H1 (cell line): ENCODE results near the gene PIAS4. TPM values are rescaled to one million over a fixed set of nuclear protein-coding genes. Genes with fewer than 3 reads are reported as not detected.

Source experiments
- CTCF ChIA-PET: fragments of 300-600 bp; sonication (Branson Sonifier 250); formaldehyde crosslinking; loops from one replicate; lab custom pipeline; 2021; ENCODE audit not compliant: partially characterized antibody; lab: Charles Lee
- POLR2A ChIA-PET: fragments of 300-600 bp; sonication (Branson Sonifier 250); formaldehyde crosslinking; loops from one replicate; lab custom pipeline; 2021; ENCODE audit warnings: inconsistent platforms; ENCODE audit not compliant: partially characterized antibody; lab: Charles Lee
- DNase-seq, 2 experiments: peaks; one replicate each; pipeline versions ENCODE4 v3.0.0 to v3.0.0-alpha.2; 2010 to 2022; ENCODE audit warnings: low spot score in 2 of 2, low read depth in 1 of 2, mixed read lengths in 1 of 2
- FAIRE-seq: peaks from 2 replicates; lab custom pipeline; 2011; peaks lifted over from hg19 to GRCh38; lab: Jason Lieb, UNC
- H2AFZ ChIP-seq: 2 replicates; pipeline ENCODE4 v1.8.1; 2012; ENCODE audit warnings: low read length, inconsistent platforms
- H2AK5ac ChIP-seq: 2 replicates; pipeline ENCODE4 v1.6.1; 2013; ENCODE audit warnings: low read depth, low read length
- H2BK120ac ChIP-seq: replicated peaks from 2 replicates; pipeline ENCODE3; 2013; ENCODE audit warnings: low read depth, low read length, inconsistent platforms
- H2BK12ac ChIP-seq: 2 replicates; pipeline ENCODE4 v1.6.1; 2013; ENCODE audit warnings: low read depth, low read length
- H2BK15ac ChIP-seq: 2 replicates; pipeline ENCODE4 v1.6.1; 2013; ENCODE audit warnings: low read length
- H2BK20ac ChIP-seq: 2 replicates; pipeline ENCODE4 v1.6.1; 2013; ENCODE audit warnings: low read length
- H2BK5ac ChIP-seq: 2 replicates; pipeline ENCODE4 v1.6.1; 2013; ENCODE audit warnings: low read depth, low read length
- H3K14ac ChIP-seq: 2 replicates; pipeline ENCODE4 v1.6.1; 2013; ENCODE audit warnings: inconsistent platforms; ENCODE audit not compliant: insufficient read length
- H3K18ac ChIP-seq: 2 replicates; pipeline ENCODE4 v1.6.1; 2013; ENCODE audit warnings: low read length; ENCODE audit errors: extremely low read depth
- H3K23ac ChIP-seq: 2 replicates; pipeline ENCODE4 v1.6.1; 2013; ENCODE audit warnings: inconsistent platforms; ENCODE audit not compliant: insufficient read length
- H3K23me2 ChIP-seq: 2 replicates; pipeline ENCODE4 v1.6.1; 2013; ENCODE audit warnings: low read depth, low read length
- H3K27ac ChIP-seq: 2 replicates; pipeline ENCODE4 v1.6.1; 2011; ENCODE audit warnings: low read depth, low read length, inconsistent platforms
- H3K27me3 ChIP-seq, 4 experiments: replicated peaks in 1 of 4; 1 replicate in 1 of 4; 2 replicates in 3 of 4; pipeline versions ENCODE4 v1.6.1 to v1.8.1; 2011 to 2013; ENCODE audit warnings: low read length in 3 of 4, mild to moderate bottlenecking in 3 of 4, inconsistent platforms in 2 of 4, mixed read lengths in 2 of 4, moderate library complexity in 1 of 4; ENCODE audit not compliant: control insufficient read depth in 3 of 4, insufficient read depth in 3 of 4; ENCODE audit errors: extremely low read depth in 1 of 4
- H3K36me3 ChIP-seq, 4 experiments: 2 replicates each; pipeline versions ENCODE4 v1.6.1 to v1.8.1; 2011 to 2013; ENCODE audit warnings: mild to moderate bottlenecking in 4 of 4, low read length in 3 of 4, moderate library complexity in 2 of 4, control low read depth in 1 of 4, inconsistent platforms in 1 of 4; ENCODE audit not compliant: insufficient read depth in 4 of 4, control insufficient read depth in 2 of 4
- H3K4ac ChIP-seq: replicated peaks from 2 replicates; pipeline ENCODE3; 2013; ENCODE audit warnings: low read length, low read depth, mixed read lengths, inconsistent platforms; ENCODE audit not compliant: insufficient read length
- H3K4me1 ChIP-seq, 4 experiments: replicated peaks in 1 of 4; 1 replicate in 1 of 4; 2 replicates in 3 of 4; pipeline versions ENCODE4 v1.6.1 to v1.8.1; 2011 to 2013; ENCODE audit warnings: low read length in 3 of 4, inconsistent platforms in 2 of 4, mixed read lengths in 1 of 4; ENCODE audit not compliant: insufficient read depth in 4 of 4, control insufficient read depth in 3 of 4
- H3K4me2 ChIP-seq, 2 experiments: 2 replicates each; pipeline versions ENCODE4 v1.6.1 to v1.8.1; 2011 to 2013; ENCODE audit warnings: low read depth in 2 of 2, low read length in 2 of 2, control low read depth in 1 of 2, inconsistent platforms in 1 of 2, mild to moderate bottlenecking in 1 of 2; ENCODE audit not compliant: insufficient read depth in 1 of 2
- H3K4me3 ChIP-seq, 4 experiments: fragments of 200-600, 300-600 bp in 1 of 4; sonication (generic), shearing (Covaris generic), sonication (Bioruptor Twin) in 1 of 4; 2 replicates each; pipeline versions ENCODE4 v1.5.1 to v1.8.1; 2011 to 2016; ENCODE audit warnings: low read length in 4 of 4, low read depth in 3 of 4, control low read depth in 2 of 4, inconsistent platforms in 2 of 4, mild to moderate bottlenecking in 2 of 4, mixed read lengths in 1 of 4, moderate library complexity in 1 of 4; ENCODE audit not compliant: insufficient read depth in 2 of 4; ENCODE audit errors: extremely low read depth in 1 of 4
- H3K56ac ChIP-seq: replicated peaks from 2 replicates; pipeline ENCODE3; 2013; ENCODE audit warnings: low read depth, mild to moderate bottlenecking, mixed read lengths, low read length, inconsistent platforms; ENCODE audit not compliant: insufficient read length
- H3K79me1 ChIP-seq: 2 replicates; pipeline ENCODE4 v1.6.1; 2013; ENCODE audit warnings: low read depth, low read length, control low read depth
- H3K79me2 ChIP-seq, 2 experiments: 2 replicates each; pipeline versions ENCODE4 v1.6.1 to v1.8.1; 2012 to 2013; ENCODE audit warnings: low read length in 2 of 2, mild to moderate bottlenecking in 2 of 2, inconsistent platforms in 1 of 2; ENCODE audit not compliant: insufficient read depth in 2 of 2, control insufficient read depth in 1 of 2
- H3K9ac ChIP-seq, 4 experiments: replicated peaks in 1 of 4; 1 replicate in 1 of 4; 2 replicates in 3 of 4; pipeline versions ENCODE4 v1.6.1 to v1.8.1; 2011 to 2013; ENCODE audit warnings: low read depth in 3 of 4, low read length in 3 of 4, control low read depth in 2 of 4, mild to moderate bottlenecking in 2 of 4, moderate library complexity in 2 of 4, inconsistent platforms in 1 of 4; ENCODE audit errors: extremely low read depth in 1 of 4
- H3K9me3 ChIP-seq, 2 experiments: 2 replicates each; pipeline versions ENCODE4 v1.6.1 to v1.8.1; 2012 to 2013; ENCODE audit warnings: mild to moderate bottlenecking in 2 of 2, moderate library complexity in 2 of 2, control low read depth in 1 of 2, inconsistent platforms in 1 of 2, low read depth in 1 of 2, low read length in 1 of 2, mixed read lengths in 1 of 2; ENCODE audit not compliant: insufficient read depth in 2 of 2
- H4K20me1 ChIP-seq, 2 experiments: replicated peaks in 1 of 2; 2 replicates each; pipeline versions ENCODE3 to v1.8.1; 2011 to 2013; ENCODE audit warnings: inconsistent platforms in 2 of 2, low read length in 2 of 2, mild to moderate bottlenecking in 1 of 2; ENCODE audit not compliant: insufficient read depth in 2 of 2, control insufficient read depth in 1 of 2
- H4K5ac ChIP-seq: 2 replicates; pipeline ENCODE4 v1.6.1; 2013; ENCODE audit warnings: low read length, low read depth, mixed read lengths, inconsistent platforms; ENCODE audit not compliant: insufficient read length
- H4K8ac ChIP-seq: 2 replicates; pipeline ENCODE4 v1.8.0; 2013; ENCODE audit warnings: mild to moderate bottlenecking, moderate library complexity, low read length, inconsistent platforms; ENCODE audit not compliant: insufficient read depth; ENCODE audit errors: extremely low read depth
- H4K91ac ChIP-seq: replicated peaks from 2 replicates; pipeline ENCODE3; 2013; ENCODE audit warnings: low read length, mixed read lengths, inconsistent platforms; ENCODE audit not compliant: insufficient read length
- RNF2 ChIP-seq: fragments of 200-900, 300-1000 bp; sonication (generic); IDR thresholded peaks from 2 replicates; pipeline ENCODE4 v1.7.1; 2016; ENCODE audit warnings: borderline replicate concordance, low read depth, mild to moderate bottlenecking, antibody characterized with exemption, low read length; ENCODE audit not compliant: poor library complexity, severe bottlenecking; ENCODE audit errors: missing control alignments
- WGBS, 2 experiments: shearing (Covaris generic) in 1 of 2; methylation state at CpG; one replicate each; pipeline versions ENCODE4 v1.1.6 to v1.1.7; 2013 to 2015; ENCODE audit warnings: low lambda C conversion rate in 2 of 2, mixed read lengths in 2 of 2, inconsistent platforms in 1 of 2, low coverage in 1 of 2, missing lambda C conversion rate in 1 of 2; ENCODE audit not compliant: insufficient replicate concordance in 2 of 2, insufficient coverage in 1 of 2, insufficient read length in 1 of 2; ENCODE audit errors: extremely low coverage in 1 of 2, missing lambda C conversion rate in 1 of 2; 5-methylcytosine and 5-hydroxymethylcytosine counted together
- polyA plus RNA-seq, 7 experiments: library from polyadenylated mRNA; depleted of rRNA in 3 of 7; stranded (reverse) in 5 of 7; unstranded in 2 of 7; fragments of >200 nt in 5 of 7; fragments of 200-250 nt in 2 of 7; gene quantifications; 1 replicate in 5 of 7; 2 replicates in 1 of 7; 4 replicates in 1 of 7; pipeline versions ENCODE4 v1.2.1 to v1.2.3, GENCODE V29; 2011 to 2013; ENCODE audit warnings: missing spikeins in 2 of 7, mixed read lengths in 2 of 7
- total RNA-seq: library from RNA; stranded (reverse); fragmentation: NEBNext Ultra II Directional; extraction: Animal tissue kit (Norgen Biotek cat#: 25700); gene quantifications from 2 replicates; pipeline ENCODE4 v1.2.1, GENCODE V29; 2021

PIAS4 gene
- total and polyA plus RNA-seq, 2 of the 8 experiments (the other 6 are each of a cell fraction or from before 2014, with no cell fraction given), result 30.2 to 51.4 TPM

DNA sequence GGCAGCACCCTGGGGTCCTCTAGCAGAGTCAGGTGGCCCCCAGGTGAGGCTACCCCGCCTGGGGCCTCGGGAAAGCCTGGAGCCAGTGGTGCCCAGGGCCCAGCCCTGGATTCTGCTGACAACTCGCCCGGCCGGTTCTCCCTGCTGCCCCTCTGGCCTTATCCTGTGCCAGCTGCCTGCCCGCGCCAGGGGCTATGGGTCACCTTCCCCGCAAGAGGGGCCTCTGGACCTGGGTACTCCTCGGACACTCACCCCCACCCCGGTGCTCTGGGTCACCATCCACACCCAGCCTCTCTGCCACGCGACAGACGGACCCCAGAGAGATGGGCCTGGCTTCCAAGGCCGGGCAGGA lies 35.2 kb downstream of the PIAS4 start:
- no peaks in the 10 kb centered on the region for H3K27me3 ChIP-seq
- H3K27ac ChIP-seq, result no peak overlapping the region
- no peaks in the 10 kb centered on the region for H3K23me2 ChIP-seq
- H2BK5ac ChIP-seq, result no peak overlapping the region
- no peak overlapping the region for H4K91ac ChIP-seq
- TF ChIP-seq RNF2, result no peak
- H4K8ac ChIP-seq, result no peak overlapping the region
- H3K4me2 ChIP-seq, result no peak overlapping the region
- H2BK120ac ChIP-seq, result no peak overlapping the region
- H3K23ac ChIP-seq, result no peak overlapping the region
- FAIRE-seq (no peak), DNase-seq (no peak)
- no peak overlapping the region for H2AK5ac ChIP-seq
- peaks cover 3 to 14% of the 10 kb centered on the region in 2 experiments for H4K20me1 ChIP-seq
- H3K36me3 ChIP-seq, result peaks cover 0 to 2% (median under 1%) of the 10 kb centered on the region in 4 experiments; a peak in 2 of 8 replicates
- H3K79me1 ChIP-seq, result peaks cover 7% of the 10 kb centered on the region
- H3K18ac ChIP-seq, result no peak overlapping the region
- H3K79me2 ChIP-seq, result no peaks in the 10 kb centered on the region
- no peak overlapping the region for H3K4ac ChIP-seq
- H3K4me1 ChIP-seq, result peaks cover 0 to 11% (median 2%) of the 10 kb centered on the region in 4 experiments; a peak in 6 of 7 replicates
- H3K9ac ChIP-seq, result no peak overlapping the region
- H3K14ac ChIP-seq, result no peak overlapping the region
- no peak overlapping the region for H3K56ac ChIP-seq
- whole genome bisulfite sequencing, 2 experiments, result 84% methylated on average over 14 of the region's 14 CpGs; no CpG with 5 or more reads in 1 of the 2 experiments
- no peak overlapping the region for H2BK12ac ChIP-seq
- H3K4me3 ChIP-seq, result no peak overlapping the region
- H2BK20ac ChIP-seq, result no peak overlapping the region
- POLR2A ChIA-PET, result interaction anchor here (1.5 to 3.9 kb wide), 5 partner anchors 11 to 59 kb away, joined by 4 to 19 read pairs (median 6); no protein-coding TSS in a partner anchor
- no peak overlapping the region for H2BK15ac ChIP-seq
- no peak overlapping the region for H2AFZ ChIP-seq
- H4K5ac ChIP-seq, result no peak overlapping the region
- CTCF ChIA-PET, result no interaction called here
- H3K9me3 ChIP-seq, result no peaks in the 10 kb centered on the region
